SIG-M5 (cell line): Measurements from ENCODE around the gene GPR50.

ENCODE experiments used
- DNase-seq: peaks from one replicate; lab custom pipeline; 2025; lab: John Stamatoyannopoulos, UW

The GPR50 gene

DNA sequence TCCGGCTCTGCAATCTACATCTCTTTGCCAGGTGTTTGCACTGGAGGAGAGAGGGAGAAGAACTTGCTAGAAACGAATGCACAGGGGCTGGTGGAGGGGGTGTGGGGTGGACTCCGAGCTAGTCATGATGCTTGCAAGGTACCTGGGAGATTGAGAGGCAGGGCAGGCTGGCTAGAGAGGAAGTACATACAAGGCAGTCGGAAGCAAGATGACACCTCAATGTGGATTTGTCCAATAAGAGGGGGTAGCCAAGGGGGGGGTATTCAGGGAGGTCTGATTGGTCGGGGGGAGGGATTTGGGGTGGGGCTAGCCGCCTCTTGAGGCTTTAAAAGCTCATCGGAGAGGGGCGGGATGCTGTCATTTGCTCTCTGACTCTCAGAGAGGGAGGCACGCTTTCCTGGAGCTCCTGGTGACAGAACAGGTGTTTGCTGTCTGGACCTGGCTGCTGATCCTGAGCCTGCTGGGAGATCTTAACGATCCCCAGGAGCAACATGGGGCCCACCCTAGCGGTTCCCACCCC is at the start of gene GPR50:
TSS of gene GPR50 (plus strand) at position 354 of the 520 bp plus-strand sequence. CDS start at position 492, 138 bp downstream.
- no peak for DNase-seq

DNA sequence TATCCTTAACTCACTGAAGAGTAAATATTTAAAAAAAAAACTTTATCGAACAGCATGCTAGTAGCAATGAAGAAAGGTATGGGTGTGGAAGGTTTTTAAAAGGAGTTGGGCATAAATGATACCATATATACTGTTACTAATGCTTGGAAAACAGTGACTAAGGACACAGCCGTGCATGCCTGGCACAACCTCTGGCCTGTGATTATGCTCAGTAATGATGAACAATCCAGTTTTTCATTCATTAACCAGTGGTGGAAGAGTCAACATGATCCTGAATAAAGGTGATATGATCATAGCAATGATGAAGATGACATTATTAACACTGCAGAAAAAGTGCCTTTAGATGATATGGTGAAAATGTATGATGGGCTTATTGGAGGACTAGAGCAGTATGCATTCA is 43.9 kb upstream of the GPR50 start:
- no peak for DNase-seq

DNA sequence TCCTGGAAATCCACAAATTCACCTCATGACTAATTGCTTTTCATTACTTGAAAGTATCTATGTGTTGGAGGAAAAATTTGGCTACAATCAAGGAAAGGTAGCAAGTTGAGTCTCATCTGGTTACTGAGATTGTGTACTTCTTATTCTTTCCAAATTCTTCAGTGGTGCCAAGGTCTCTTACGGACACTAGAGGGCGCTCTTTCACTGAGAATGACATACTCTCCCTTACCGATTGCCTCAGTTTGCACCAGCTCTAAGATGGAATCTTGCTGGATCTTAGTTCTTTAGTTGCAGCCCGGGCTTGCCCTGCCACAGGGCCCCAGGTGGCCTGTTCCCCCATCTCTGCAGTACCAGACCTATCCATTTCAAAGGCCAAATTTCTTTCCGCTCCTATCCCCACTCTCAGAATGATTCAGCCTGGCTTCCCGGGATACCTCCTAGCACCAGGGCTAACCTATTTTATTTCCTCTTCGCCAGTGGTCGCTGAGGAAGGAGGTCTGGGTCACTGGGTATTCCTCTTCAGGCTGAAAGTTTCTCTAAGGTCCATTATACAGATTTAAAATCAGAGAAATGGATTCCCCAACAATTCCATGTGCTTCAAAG is 24.6 kb upstream of the GPR50 start:
- DNase-seq = no peak

DNA sequence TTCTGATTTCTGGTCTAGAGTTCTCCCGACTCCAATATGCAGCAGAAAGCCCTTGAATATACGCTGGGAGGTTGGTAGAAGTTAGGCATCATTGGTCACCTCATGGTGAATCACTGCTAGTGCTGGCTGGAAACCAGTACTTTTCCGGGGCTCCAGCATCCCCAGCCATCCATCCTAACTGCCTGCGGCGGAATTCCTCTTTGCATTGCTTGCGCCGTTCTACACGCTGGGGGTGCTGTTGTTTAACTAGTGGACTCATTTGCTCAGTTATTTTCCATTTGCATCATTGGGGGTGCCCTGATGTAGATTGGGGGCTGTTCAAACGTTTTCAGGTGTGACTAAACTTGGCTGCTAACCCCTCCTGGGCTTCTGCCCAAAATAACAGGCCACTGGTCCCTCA is 23.3 kb upstream of the GPR50 start:
- DNase-seq = no peak

DNA sequence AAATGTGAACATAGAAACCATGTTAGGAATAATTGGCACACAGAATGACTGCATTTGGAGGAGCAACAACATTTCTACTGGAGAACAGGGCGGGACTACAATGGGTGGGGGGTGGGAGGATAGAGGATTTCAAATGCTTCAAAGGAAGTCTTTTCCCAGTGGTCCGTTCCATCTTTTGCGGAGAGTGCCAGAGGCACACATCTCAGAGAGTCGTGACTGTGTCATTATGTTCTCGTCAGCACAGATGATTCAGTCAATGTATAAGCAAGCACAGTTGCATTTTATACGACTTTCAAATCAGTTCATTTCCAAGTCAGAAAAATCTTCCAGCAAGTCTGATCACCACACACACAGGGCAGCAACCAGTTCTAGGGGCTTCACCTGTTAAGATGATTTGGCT is 22.7 kb upstream of the GPR50 start:
- DNase-seq = no peak

DNA sequence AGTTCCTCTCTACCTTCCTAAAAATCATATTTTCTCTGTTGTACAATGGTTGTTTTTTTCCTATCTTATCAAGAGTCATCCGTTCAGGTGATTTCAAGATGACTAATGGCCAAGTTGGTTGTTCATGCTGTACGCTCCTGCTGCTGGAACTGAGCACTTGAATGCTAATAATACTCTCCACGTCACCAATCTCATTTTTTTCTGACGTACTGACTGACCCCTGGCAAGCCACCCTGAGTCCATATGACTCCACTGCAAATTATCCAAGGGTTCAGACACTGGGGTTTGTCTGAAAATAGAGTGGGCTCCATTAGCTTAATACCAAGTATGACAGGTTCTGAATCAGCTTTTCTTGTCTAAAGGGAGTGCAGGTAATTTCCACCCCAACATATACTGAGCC is 21.1 kb upstream of the GPR50 start:
- DNase-seq = no peak

DNA sequence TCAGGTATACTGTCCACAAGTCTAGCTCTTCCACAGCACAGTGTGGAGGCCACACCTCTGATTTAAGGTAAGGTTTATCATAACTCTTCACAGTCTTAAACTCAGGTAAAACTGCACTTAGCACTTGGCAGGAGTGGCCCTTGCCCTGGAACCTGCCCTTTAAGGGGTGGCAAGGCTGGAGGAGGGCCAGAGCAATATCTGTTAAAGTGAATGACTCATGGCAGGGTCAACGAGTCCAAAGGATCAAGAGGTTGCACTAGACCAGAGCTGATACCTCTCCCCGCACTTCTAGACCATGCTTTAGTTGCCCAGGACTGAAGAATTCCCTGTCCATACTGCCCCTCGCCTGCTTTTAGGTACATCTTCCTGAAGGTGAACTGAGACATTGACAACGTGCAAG is 14.7 kb upstream of the GPR50 start:
- DNase-seq = no peak

DNA sequence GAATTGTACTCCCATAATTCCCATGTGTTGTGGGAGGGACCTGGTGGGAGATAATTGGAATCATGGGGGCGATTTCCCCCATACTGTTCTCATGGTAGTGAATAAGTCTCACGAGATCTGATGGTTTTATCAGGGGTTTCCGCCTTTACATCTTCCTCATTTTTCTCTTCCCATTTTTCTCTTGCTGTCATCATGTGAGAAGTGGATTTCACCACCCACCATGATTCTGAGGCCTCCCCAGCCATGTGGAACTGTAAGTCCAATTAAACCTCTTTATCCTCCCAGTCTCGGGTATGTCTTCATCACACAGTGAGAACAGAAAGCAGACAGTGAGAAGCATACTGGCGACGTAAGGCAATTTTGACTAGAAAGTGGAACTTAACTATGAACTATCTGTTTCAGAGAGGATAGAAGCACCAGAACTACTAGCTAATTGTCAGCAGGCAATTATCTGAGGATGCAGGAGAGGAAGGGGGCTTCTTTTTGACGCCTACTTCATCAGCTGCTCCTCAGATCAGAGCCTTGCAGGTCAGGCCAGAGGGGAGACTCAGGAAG is 8.5 kb upstream of the GPR50 start:
- DNase-seq = no peak

DNA sequence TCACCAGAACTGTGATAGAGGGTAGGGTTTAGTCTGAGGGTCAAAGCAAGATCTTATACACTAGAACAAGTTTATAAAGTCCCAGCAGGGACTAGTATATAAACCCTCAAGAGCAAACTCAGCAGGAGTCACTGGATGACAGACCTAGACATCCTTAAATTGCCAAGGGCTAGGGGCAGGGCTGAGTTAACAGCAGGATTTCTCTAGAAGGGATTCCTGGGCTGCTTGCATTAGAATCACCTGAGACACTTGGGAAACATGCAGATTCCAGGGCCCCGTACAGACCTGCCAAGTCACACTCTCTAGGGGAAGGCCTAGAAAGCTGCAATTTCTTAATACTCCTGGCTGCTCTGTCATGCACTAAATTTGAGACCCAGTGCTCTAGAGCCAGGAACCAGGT is 6.6 kb upstream of the GPR50 start:
- DNase-seq = no peak

DNA sequence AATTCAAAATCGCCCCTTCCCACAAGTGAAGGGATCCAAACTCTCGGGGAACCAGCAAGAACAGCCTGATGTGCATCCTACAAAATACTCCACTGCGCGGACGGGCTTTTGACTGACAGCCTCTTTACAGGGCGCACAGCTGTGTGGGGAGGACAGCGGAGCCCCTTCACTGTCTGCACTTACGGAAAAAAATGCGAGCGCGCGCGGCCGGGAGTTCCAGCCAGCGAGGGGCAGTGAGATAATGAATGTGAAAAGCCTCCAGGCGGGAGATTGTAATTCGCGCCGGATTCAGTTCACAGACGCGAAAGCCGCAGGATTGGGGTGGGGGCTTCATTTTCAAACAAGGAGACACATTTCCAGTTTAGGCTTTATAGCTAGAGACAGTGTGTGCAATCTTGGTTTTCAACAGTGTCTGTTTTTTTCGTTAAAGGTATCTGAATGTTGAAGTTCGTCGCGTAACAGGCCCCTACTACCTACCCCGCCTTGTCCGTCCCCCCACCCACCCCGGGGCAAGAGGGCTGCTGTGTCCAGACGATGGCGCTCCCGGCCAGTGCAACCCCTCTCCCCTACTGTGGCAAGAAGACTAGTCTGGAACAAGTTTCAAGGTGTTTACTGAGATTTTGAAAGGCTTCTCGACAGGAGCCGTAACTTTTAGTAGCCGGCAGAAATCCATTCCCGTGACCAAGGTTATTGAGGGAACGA is 1.7 kb upstream of the GPR50 start:
- DNase-seq = no peak

DNA sequence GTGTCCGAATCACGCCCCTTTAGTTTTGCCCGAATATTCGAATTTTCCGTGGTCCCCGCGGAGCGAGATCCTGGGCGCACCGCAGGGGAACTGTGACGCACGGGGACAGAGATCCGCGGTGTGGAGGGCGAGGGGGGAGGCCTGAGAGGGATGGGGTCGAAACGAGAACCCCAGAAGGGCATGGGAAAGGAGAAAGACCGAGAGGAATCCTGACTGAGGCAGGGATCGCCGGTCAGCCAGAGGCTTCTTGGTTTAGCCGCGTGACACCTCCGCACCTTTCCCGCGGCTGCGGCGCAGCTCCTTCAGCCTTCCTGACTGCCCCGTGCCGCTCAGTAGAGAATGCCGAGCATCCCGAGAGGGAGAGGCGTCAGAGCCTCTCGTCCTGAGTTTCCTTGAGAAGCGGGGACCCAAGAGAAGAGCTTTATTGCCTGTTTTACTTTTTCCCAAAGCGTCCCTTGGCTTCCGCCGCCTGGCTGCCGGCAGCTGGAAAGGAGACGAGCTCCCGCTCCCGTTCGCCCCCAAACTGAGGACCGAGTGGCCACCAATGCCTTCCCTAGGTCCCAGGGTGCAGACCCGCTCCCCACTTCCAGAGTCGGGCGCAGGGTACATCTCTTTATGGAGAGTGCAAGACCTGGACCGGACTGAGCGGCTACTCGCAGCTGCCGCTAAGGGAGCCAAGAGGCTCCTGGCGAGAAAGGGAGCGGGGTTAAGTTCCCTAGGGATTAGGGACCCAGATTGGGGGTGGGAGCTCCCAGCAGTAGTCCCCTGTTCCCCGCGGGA is 911 bp upstream of the GPR50 start:
- no peak for DNase-seq

DNA sequence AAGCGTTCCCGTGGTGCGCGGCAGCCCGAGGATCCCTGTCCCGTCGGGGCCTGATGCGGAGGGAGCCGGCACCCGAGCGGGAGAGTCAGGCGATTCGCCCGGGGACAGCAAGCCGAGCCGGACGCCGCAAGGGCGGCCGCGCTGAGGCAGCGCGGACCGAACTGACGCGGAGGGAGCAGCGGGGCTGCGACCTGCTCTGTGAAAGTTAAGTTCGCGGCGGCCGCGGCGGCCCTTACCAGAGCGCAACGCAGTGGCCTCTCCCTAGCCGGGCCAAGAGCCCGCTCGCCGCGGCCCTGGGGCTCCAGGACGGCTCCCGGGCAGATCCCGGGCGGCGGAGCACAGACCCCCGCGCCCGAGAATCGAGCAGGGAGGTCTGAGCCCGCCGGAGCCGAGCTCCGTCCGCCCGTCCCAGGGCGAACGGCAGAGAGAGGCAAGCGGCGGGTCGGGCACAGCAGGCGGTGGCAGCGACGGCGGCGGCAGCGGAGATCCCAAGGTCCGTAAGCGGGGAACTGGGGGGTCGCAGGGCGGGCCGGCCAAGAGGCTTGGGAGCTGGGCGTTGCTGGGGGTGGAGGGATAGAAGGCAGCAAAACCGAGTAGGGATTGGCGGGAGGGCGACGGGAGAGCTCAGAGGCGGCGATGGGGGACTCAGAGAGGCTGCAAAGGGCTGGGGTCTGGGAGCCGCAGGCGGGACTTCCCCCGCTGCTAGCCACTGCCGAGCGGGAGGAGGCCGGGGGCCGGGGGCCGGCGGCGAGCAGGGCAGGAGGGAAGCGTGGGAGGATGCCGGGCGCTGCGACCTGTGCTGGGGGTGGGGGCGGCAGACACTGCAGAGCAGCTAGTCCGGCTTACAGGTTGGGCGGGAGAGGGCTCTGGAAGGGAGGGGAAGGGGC is 1.0 kb downstream of the GPR50 start:
- no peak for DNase-seq

DNA sequence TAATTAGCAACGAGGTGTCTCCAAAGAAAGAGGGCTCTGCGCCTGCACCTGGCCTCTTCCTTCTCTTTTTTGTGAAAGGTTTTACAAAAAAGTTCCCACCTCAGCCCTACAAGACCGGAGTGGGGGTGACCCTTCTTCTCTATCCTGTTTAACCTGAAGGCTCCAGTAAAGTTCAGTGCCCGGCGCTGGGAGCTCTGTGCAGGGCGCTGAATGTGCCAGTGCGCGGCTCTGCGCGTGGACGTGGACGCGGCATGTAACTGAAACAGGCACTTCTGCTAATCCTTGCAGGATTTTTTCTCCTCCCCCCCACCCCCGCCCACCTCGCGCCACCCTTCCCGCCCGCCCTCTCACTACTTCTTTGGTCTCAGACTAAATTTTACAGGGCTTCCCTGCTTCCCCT is 2.4 kb downstream of the GPR50 start:
- no peak for DNase-seq

DNA sequence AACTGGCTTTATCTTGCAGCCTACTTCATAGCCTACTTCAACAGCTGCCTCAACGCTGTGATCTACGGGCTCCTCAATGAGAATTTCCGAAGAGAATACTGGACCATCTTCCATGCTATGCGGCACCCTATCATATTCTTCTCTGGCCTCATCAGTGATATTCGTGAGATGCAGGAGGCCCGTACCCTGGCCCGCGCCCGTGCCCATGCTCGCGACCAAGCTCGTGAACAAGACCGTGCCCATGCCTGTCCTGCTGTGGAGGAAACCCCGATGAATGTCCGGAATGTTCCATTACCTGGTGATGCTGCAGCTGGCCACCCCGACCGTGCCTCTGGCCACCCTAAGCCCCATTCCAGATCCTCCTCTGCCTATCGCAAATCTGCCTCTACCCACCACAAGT is 4.0 kb downstream of the GPR50 start:
- no peak for DNase-seq

DNA sequence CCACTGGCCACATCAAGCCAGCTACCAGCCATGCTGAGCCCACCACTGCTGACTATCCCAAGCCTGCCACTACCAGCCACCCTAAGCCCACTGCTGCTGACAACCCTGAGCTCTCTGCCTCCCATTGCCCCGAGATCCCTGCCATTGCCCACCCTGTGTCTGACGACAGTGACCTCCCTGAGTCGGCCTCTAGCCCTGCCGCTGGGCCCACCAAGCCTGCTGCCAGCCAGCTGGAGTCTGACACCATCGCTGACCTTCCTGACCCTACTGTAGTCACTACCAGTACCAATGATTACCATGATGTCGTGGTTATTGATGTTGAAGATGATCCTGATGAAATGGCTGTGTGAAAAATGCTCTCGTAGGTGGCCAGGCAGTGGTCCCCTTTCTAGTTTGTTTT is 4.7 kb downstream of the GPR50 start:
- no peak for DNase-seq

DNA sequence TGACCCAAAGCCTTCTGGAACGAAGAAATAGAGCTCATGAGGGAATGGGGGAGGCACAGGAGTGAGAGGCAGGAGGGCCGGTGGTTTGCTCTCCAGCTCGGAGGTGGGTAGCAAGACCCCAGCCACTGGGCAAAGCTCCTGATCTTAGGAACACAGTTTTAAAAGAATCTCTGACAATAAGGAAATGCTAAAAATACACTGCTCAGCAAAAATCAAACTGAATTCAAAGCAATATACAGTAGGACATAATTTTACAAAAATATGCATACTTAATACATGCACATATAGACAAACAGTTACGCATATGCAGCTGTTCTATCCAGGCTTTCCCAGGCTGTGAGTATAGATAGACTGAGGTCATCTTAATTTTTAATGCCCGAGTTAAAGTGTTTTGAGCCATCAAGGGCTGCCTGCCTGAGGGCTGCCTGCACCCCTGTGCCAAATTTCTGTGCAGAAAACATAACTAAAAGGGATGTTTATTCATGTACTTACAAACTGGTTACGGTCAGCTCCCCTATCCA is 6.9 kb downstream of the GPR50 start:
- no peak for DNase-seq

DNA sequence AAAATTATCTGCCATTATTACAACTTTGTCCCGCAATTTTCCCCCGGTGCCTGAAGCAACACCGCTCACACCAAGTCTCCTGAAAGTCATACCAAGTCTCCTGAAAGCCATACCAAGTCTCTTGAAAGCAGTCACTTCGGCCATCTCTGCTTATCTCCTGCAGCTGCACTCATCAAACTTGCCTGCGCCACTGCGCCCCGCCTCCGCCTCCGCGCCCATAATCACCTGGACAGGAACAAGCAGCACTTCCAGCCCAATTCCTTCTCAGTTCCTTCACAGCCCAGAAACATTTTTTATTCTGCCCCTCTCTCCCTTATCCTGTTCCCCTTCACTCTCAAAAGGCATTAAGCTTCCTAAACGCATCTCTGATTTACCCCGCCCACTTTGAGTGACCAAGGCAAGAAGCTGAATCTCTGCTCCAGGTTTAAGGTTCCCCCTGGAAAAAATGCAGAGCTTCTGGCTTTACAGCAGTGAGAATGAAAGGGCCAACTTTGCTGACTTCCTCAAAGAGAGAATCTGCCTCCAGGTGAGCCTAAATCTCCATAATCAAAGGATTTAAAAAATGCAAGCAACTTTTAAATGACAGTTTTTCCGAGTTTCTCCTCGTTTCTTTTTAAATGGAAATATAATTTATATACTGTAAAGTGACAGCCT is 7.7 kb downstream of the GPR50 start:
- no peak for DNase-seq

DNA sequence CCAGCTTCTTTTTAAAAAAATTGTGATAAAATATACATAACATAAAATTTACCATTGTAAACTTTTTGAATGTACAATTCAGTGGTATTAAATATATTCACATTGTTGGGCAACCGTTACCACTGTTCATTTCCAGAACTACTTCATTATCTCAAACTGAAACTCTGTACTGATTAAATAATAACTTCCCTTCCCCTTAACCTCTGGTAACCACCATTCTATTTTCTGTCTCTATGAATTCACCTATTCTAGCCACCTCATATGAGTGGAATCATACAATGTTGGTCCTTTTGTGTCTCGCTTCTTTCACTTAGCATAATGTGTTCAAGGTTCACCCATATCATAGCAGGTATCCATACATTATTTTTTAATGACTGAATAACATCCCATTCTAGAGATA is 8.3 kb downstream of the GPR50 start:
- no peak for DNase-seq

DNA sequence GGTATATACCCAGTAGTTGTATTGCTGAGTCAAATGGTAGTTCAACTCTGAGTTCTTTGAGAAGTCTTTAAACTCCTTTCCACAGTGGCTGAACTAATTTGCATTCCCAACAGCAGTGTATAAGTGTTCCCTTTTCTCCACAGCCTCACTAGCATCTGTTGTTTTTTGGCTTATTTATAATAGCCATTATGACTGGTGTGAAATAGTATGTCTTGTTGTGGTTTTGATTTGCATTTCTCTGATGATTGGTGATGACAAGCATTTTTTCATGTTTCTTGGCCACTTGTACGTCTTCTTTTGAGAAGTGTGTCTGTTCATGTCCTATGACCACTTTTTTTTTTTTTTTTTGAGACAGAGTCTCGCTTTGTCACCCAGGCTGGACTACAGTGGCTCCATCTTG is 30.5 kb downstream of the GPR50 start:
- DNase-seq = no peak

DNA sequence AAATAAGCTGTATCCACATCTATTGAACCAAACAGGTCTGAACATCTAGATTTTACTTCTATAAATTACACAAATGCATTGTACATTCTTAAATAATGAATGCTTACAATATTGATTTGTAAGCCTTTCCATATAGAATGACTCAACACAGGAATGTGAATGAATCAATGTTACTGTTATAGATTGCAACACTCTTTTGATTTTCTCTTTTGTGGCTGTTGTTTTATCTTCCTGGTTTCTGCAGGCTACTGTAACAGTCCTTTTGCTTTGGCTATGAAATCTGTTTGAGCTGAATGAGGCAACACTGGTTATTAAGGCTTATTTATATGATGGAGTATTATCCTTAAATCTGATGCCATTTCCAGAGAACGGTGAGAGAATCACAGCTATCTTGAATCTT is 49.5 kb downstream of the GPR50 start:
- DNase-seq = no peak

DNA sequence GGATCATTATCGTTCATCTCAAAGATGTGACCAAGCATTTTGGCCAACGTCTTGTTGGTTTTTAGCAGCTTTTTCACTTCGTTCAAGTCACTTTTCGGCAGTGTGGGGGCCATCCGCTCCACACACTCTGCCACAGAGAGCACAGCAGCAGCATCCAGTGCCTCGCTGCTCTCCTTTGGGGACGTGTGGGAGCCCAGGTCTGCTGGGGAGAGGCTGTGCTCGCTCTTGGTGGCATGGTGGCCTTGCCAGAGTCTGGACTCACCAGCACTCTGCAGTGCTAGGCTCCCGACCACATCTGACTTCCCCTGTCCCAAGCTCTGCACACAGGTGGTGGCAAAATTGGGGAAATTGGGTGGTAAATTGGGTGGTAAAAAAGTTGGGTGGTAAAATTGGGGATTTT is 50.6 kb downstream of the GPR50 start:
- no peak for DNase-seq
